Activated T-helper 9 cell treated with anti-CD3 and anti-CD28 coated beads, Interleukin-2, amount 50 U/mL, for 16 hours (primary cell): ENCODE results near the gene SH2B3.

Source experiments
- DNase-seq: peaks from one replicate; pipeline ENCODE4 v3.0.0-alpha.2; 2020; ENCODE audit warnings: low read depth

The SH2B3 gene

GRCh38 chr12:111409780-111410430 lies 4.2 kb downstream of the SH2B3 start:
- no peak for DNase-seq

- DNase-seq: no peak
Measured at GRCh38 chr12:111410431-111411184, 4.9 kb downstream of the SH2B3 start.

DNA sequence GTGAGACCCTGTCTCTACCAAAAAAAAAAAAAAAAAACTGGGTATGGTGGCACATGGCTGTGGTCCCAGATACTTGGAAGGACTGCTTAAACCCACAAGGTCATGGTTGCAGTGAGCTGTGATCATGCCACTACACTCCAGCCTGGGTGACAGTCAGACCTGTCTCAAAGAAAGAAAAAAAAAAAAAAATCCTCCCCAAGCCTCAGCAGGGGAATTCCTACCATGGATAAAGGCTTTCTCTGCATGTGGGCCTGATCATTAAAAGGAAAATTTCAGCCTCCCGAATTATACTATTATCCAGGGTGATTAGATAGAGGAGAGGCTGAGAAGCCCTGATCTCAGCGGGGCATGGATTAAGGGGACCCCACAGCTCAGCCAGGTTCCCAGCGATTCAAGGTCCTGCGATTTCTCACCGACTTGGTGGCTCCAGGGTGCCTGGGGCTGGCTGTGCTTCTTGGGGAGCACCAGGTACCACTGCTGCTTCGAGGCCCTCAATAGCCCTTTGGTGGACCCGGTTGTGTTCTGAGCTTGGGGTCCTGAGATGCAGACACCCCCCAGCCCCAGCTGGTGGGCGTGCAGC lies 5.6 kb downstream of the SH2B3 start:
- no peak for DNase-seq

DNA sequence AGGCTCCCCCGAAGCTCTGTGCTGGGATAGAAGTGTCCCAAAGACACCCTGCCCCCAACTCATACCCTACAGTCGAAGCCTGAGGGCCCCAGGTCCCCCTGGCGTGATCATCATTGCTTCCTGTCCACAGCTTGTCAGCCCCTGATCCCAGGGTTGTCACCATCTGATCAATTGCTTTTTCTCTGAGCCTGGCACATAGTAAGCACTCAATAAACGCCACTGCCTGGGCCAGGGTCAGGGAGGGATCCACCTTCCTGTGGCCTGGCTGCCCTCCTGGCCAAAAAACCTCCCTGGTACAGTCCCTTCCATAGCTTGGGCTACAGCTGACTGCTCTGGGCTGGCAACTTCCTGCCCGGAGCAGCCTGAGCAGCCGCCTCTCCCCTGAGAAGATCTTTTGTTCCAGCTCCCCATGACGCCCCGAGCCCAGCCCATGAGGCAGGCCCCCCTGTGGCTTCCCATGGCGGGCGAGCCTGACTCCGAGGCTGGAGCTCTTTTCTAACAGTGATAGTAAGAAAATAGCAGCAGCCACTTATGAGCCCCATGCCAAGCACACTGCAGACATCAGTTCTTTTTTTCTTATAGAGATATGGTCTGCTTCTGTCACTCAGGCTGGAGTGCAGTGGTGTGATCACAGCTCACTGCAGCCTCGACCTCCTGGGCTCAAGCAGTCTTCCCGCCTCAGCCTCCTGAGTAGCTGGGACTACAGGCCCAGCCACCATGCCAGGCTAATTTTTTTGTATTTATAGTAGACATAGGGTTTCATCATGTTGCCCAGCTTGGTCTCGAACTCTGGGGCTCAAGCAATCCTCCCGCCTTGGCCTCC lies 6.5 kb downstream of the SH2B3 start:
- DNase-seq: no peak

- no peak for DNase-seq
Measured at GRCh38 chr12:111412830-111413441, 7.2 kb downstream of the SH2B3 start.

- DNase-seq: no peak
Measured at GRCh38 chr12:111413442-111414086, 7.8 kb downstream of the SH2B3 start.

DNA sequence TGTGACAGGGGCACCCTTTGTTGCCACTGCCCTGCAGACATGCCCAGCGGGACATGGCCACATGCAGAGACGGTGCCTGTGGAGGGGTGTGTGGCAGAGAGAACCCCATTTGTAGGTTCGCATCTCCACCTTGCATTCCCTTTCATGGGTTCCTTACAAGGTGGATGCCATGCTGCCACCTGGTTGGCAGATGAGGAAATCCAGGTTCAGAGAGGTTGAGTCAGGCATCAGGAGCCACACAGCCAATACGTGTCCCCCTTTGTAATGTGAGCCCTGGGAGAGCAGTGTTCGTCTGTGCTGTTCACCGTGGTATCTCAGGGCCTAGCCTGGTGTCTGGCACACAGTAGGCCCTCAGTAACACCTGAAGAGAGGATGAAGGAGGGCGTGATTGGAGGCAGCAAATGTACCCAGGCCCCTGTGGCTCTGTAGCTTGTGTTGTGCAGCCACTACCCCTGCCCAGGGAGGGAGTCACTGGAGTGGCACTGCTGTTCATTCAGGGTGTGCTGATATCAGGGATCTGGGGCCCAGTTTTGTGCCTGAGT lies 9.1 kb downstream of the SH2B3 start:
- DNase-seq: no peak

DNA sequence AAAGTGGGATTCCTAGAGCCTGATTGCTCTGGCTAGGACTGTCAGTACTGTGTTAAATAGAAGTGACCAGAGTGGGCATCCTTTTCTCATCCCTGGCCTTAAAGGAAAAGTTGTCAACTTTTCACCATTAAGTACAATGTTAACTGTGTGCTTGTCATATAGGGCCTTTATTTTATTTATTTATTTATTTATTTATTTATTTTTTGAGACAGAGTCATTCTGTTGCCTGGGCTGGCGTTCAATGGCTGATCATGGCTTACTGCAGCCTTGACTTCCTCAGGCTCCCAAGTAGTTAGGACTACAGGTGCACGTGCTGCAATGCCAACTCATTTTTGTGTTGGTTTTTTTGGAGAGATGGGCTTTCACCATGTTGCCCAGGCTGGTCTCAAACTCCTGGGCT lies 11.6 kb downstream of the SH2B3 start:
- no peak for DNase-seq

GRCh38 chr12:111417784-111418593 lies 12.3 kb downstream of the SH2B3 start:
- no peak for DNase-seq

- DNase-seq: no peak
Measured at GRCh38 chr12:111418594-111418880, 12.8 kb downstream of the SH2B3 start.

- DNase-seq: no peak
Measured at GRCh38 chr12:111419784-111420183, 14.1 kb downstream of the SH2B3 start.

DNA sequence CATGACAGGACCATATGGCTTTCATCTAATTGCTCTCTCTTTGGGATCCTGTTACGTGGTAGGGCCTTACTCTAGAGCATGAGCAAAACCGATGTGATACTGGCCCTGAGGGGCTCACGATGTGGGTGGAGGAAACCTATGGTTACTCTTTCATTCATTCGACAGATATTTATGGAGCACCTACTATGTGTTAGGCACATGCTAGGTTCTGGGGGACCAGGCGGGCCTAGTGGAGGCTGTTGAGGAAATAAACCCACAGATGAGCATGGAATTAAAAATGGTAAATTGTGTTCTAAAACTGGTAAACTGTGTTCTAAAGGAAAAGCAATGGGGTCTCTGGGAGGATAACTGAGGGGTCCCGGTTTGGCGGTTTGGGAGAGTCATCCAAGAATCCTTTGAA lies 14.8 kb downstream of the SH2B3 start:
- no peak for DNase-seq

DNA sequence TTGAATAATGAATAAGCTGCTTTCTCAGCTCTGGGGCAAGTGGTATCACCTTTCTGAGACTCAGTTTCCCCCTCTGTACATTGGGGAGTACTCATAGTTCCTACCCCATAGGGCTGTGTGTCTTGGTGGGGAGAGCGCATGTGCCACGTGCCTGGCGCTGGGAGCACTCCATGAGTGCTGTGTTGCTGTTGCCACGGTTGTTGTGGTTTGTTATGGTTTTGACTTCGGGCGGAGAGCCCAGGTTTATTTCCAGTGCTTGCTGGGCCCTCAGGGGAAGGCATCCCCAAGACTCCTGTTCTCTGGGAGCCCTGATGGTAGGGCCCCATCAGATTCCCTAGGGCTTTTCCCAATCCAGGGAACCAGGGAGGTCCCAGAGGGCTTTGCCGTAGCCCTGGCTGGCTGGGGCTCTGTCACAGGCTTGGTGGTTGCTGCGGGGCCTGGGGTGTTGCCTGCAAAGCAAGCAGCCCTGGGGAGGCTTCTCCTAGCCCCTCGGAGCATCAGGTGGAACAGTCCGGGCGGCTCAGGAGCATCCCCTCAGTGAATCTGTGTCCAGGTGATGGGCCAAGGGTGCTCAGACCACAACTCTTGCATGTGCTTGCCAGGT lies 18.6 kb downstream of the SH2B3 start:
- no peak for DNase-seq

- no peak for DNase-seq
Measured at GRCh38 chr12:111424793-111425251, 19.1 kb downstream of the SH2B3 start.

DNA sequence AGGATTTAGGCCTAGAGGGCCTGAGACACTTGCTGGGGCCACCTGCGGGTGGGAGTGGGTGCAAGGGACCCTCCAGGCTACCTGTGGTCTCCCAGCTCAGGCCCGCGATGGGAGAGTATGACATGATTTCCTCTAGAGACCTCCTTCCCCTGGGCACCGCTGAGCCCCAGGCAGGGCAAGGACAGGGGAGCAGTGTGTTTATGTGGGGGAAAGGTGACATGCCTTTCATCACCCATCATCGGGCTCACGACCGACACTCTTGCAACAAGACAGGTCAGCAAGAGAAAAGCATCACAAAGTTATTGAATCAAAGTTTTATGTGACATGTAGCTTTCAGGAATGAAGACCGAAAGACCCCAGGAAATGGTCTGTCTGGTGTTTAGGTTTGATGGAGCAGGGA lies 19.9 kb downstream of the SH2B3 start:
- DNase-seq: no peak

GRCh38 chr12:111426344-111427185 lies 20.8 kb downstream of the SH2B3 start:
- no peak for DNase-seq

GRCh38 chr12:111427417-111428074 lies 21.8 kb downstream of the SH2B3 start:
- DNase-seq: no peak

GRCh38 chr12:111428081-111428727 lies 22.5 kb downstream of the SH2B3 start:
- no peak for DNase-seq
